DND-41 (cell line): Measurements from ENCODE around the gene DGKQ.
A peak's percentile ranks its signal among the peaks of the same experiment; 100 is the strongest.

ENCODE experiments used
- ATAC-seq: fragments of 200-7000 bp; cut with Tn5 transposase; 3 replicates; pipeline ENCODE4 v1.9.1; 2021; ENCODE audit warnings: low read depth; ENCODE audit not compliant: insufficient read depth
- DNase-seq: peaks from one replicate; pipeline ENCODE4 v3.0.0-alpha.2; 2020
- H2AFZ ChIP-seq: 2 replicates; pipeline ENCODE4 v1.6.0; 2012; ENCODE audit warnings: low read depth, low read length
- H3K27ac ChIP-seq: 2 replicates; pipeline ENCODE4 v1.5.1; 2012; ENCODE audit warnings: low read length, inconsistent platforms
- H3K27me3 ChIP-seq: fragments of 200-600 bp; sonication (generic); 2 replicates; pipeline ENCODE4 v1.6.0; 2012; ENCODE audit warnings: low read length, mild to moderate bottlenecking, inconsistent platforms; ENCODE audit not compliant: insufficient read depth, poor library complexity
- H3K36me3 ChIP-seq: 2 replicates; pipeline ENCODE4 v1.5.1; 2012; ENCODE audit warnings: low read length, inconsistent platforms; ENCODE audit not compliant: insufficient read depth
- H3K4me1 ChIP-seq: 2 replicates; pipeline ENCODE4 v1.5.1; 2012; ENCODE audit warnings: mild to moderate bottlenecking, low read length; ENCODE audit not compliant: insufficient read depth
- H3K4me2 ChIP-seq: 2 replicates; pipeline ENCODE4 v1.6.0; 2012; ENCODE audit warnings: mild to moderate bottlenecking, moderate library complexity, low read length, inconsistent platforms; ENCODE audit not compliant: insufficient read depth
- H3K4me3 ChIP-seq, 2 experiments: fragments of 200-600 bp in 1 of 2; shearing (Covaris generic) in 1 of 2; 2 replicates each; pipeline ENCODE4 v1.5.1; 2012 to 2016; ENCODE audit warnings: inconsistent platforms in 2 of 2, low read length in 2 of 2, mild to moderate bottlenecking in 2 of 2, low read depth in 1 of 2, moderate library complexity in 1 of 2
- H3K79me2 ChIP-seq: 2 replicates; pipeline ENCODE4 v1.6.0; 2012; ENCODE audit warnings: low read length, inconsistent platforms; ENCODE audit not compliant: insufficient read depth
- H3K9ac ChIP-seq: 2 replicates; pipeline ENCODE4 v1.6.0; 2012; ENCODE audit warnings: low read depth, mild to moderate bottlenecking, inconsistent platforms, low read length, moderate library complexity
- H3K9me3 ChIP-seq: 2 replicates; pipeline ENCODE4 v1.5.1; 2012; ENCODE audit warnings: low read length, moderate library complexity, mild to moderate bottlenecking, inconsistent platforms; ENCODE audit not compliant: insufficient read depth, severe bottlenecking
- H4K20me1 ChIP-seq: 2 replicates; pipeline ENCODE4 v1.6.0; 2012; ENCODE audit warnings: low read length; ENCODE audit not compliant: insufficient read depth
- EZH2 ChIP-seq: IDR thresholded peaks from 3 replicates; pipeline ENCODE4 v1.6.1; 2012; ENCODE audit warnings: borderline replicate concordance, low read depth, mild to moderate bottlenecking, moderate library complexity, low read length, inconsistent platforms; ENCODE audit not compliant: severe bottlenecking
- TF ChIP-seq, protein P1 (sequence below): IDR thresholded peaks from 2 replicates; pipeline ENCODE4 v1.5.1; 2012; ENCODE audit warnings: borderline replicate concordance, low read length, moderate library complexity, mild to moderate bottlenecking; ENCODE audit not compliant: poor library complexity, severe bottlenecking; ENCODE audit errors: extremely low read depth

Gene DGKQ, protein sequence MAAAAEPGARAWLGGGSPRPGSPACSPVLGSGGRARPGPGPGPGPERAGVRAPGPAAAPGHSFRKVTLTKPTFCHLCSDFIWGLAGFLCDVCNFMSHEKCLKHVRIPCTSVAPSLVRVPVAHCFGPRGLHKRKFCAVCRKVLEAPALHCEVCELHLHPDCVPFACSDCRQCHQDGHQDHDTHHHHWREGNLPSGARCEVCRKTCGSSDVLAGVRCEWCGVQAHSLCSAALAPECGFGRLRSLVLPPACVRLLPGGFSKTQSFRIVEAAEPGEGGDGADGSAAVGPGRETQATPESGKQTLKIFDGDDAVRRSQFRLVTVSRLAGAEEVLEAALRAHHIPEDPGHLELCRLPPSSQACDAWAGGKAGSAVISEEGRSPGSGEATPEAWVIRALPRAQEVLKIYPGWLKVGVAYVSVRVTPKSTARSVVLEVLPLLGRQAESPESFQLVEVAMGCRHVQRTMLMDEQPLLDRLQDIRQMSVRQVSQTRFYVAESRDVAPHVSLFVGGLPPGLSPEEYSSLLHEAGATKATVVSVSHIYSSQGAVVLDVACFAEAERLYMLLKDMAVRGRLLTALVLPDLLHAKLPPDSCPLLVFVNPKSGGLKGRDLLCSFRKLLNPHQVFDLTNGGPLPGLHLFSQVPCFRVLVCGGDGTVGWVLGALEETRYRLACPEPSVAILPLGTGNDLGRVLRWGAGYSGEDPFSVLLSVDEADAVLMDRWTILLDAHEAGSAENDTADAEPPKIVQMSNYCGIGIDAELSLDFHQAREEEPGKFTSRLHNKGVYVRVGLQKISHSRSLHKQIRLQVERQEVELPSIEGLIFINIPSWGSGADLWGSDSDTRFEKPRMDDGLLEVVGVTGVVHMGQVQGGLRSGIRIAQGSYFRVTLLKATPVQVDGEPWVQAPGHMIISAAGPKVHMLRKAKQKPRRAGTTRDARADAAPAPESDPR

DNA sequence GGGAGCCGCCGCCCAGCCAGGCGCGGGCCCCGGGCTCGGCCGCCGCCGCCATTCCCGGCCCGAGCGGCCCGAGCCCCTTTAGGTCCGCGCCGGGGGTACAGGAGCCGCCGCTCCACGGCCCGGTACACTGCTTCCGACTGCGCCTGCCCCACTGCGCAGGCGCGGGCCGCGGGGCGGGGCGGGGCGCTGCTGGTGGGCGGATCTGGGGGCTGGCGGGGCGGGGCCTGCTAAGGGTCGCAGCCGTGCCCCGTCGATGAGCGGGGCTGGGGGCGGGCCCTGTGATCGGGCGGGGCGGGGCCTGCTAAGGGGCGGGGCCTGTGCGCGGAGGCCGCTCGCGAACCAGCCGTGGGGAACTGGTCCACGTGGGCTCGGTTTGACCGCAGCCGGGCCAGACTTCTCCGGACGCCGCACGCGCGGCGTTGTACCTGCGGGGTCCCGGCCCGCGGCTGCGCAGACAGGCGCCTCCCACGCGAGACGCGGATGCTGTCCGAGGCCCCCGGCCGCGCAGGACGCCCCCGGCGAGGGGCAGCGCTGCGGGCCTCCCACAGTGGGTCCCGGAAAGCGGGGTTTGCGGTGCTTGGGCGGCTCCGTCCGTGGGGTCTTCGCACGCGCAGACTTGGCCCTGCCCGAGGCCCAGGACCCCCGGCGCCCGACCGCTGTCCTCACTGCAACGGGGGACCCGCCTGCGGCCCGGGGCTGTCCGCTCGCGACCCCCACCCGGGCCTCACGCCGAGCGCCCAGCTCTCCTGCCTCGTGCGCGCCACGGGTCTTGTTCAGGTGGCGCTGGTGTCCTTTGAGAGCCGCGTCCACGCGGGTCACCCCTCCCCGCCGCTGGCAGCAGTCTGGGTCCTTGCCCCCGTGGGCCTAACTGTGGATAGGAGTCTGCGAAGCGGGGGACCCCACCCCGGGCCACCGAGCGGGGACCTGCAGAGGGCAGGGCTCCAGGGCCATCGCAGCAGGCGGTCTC, at the start of gene DGKQ:
DGKQ (minus strand) TSS at position 139 of the 967 bp plus-strand sequence; CDS start at position 52, 87 bp downstream.
- Histone ChIP-seq H3K9me3 (peaks cover 7% of the 10 kb centered on the region), H3K4me1 (peaks cover 19% of the 10 kb centered on the region), H3K27ac (peak within 1 kb of the TSS; percentile 5), H4K20me1 (peaks cover 34% of the 10 kb centered on the region), H3K79me2 (peaks cover 22% of the 10 kb centered on the region), H3K36me3 (0 out of 2 replicates have a peak, but pooled peaks cover 3% of the 10 kb centered on the region), H3K4me3 (peak within 1 kb of the TSS; percentile 78 to 88), H2AFZ (peak within 1 kb of the TSS; percentile 76), H3K9ac (peak within 1 kb of the TSS; percentile 81), H3K27me3 (no peaks in the 10 kb centered on the region), H3K4me2 (peak within 1 kb of the TSS; percentile 77)
- DNase-seq: peak; percentile 86
- peak; percentile 86 for ATAC-seq
- TF ChIP-seq EZH2: no peak
- TF ChIP-seq, protein P1, sequence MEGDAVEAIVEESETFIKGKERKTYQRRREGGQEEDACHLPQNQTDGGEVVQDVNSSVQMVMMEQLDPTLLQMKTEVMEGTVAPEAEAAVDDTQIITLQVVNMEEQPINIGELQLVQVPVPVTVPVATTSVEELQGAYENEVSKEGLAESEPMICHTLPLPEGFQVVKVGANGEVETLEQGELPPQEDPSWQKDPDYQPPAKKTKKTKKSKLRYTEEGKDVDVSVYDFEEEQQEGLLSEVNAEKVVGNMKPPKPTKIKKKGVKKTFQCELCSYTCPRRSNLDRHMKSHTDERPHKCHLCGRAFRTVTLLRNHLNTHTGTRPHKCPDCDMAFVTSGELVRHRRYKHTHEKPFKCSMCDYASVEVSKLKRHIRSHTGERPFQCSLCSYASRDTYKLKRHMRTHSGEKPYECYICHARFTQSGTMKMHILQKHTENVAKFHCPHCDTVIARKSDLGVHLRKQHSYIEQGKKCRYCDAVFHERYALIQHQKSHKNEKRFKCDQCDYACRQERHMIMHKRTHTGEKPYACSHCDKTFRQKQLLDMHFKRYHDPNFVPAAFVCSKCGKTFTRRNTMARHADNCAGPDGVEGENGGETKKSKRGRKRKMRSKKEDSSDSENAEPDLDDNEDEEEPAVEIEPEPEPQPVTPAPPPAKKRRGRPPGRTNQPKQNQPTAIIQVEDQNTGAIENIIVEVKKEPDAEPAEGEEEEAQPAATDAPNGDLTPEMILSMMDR: no peak

DNA sequence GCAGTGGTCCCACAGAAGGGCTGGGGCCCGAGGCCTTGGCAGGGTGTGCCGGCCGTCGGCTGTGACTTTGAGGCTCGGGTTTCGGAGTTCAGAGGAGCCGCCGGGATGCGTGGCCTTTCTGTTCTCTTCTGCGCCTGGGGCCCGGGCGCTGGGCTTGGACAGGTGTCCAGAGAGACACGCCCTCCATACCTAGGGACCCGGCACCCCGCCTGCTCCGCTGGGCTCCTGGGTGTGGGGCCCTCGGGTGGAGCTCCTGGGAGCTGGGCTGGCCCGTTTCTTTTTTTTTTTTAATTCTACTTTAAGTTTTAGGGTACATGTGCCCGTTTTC, 49.3 kb upstream of the DGKQ start:
- no peak overlapping the region for H3K4me2 ChIP-seq
- H4K20me1 ChIP-seq: peaks cover 4% of the 10 kb centered on the region
- H3K4me1 ChIP-seq: no peaks in the 10 kb centered on the region
- no peaks in the 10 kb centered on the region for H3K27me3 ChIP-seq
- DNase-seq: no peak
- ATAC-seq: no peak
- TF ChIP-seq EZH2: no peak
- no peak overlapping the region for H3K27ac ChIP-seq
- no peaks in the 10 kb centered on the region for H3K36me3 ChIP-seq
- no peak overlapping the region for H3K4me3 ChIP-seq
- no peaks in the 10 kb centered on the region for H3K9me3 ChIP-seq
- no peaks in the 10 kb centered on the region for H3K79me2 ChIP-seq
- H2AFZ ChIP-seq: no peak overlapping the region
- no peak overlapping the region for H3K9ac ChIP-seq

DNA sequence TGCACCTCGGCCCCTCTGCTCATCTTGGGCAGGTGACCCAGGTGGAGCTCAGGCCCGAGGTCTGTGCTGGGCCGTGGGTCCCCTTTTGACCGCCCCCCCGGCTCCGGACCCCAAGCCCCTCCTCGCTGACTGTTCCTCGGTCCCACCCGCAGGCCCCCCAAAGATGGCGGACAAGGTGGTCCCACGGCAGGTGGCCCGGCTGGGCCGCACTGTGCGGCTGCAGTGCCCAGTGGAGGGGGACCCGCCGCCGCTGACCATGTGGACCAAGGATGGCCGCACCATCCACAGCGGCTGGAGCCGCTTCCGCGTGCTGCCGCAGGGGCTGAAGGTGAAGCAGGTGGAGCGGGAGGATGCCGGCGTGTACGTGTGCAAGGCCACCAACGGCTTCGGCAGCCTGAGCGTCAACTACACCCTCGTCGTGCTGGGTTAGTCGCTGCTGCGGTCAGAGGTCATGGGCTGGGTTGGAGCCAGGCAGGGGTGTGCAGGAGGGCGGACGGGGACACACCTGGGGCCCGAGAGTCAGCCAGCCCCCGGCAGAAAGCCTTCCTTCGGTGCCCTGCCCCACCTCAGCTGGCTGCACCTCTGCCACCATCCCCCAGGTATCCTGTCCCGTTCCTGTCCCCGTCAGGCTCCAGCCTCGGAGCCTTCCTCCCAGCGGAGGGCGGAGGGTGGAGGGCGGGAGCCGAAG, 48.8 kb upstream of the DGKQ start:
- H3K36me3 ChIP-seq: no peaks in the 10 kb centered on the region
- no peaks in the 10 kb centered on the region for H3K79me2 ChIP-seq
- TF ChIP-seq, protein P1: no peak
- TF ChIP-seq EZH2: no peak
- no peak overlapping the region for H2AFZ ChIP-seq
- no peak overlapping the region for H3K27ac ChIP-seq
- no peak overlapping the region for H3K4me2 ChIP-seq
- H3K4me3 ChIP-seq: no peak overlapping the region
- no peak overlapping the region for H3K9ac ChIP-seq
- no peaks in the 10 kb centered on the region for H3K4me1 ChIP-seq
- H3K27me3 ChIP-seq: no peaks in the 10 kb centered on the region
- peaks cover 4% of the 10 kb centered on the region; the same call in 1 of the 2 replicates for H4K20me1 ChIP-seq
- no peak for ATAC-seq
- DNase-seq: no peak
- no peaks in the 10 kb centered on the region for H3K9me3 ChIP-seq
